GM12875 (cell line): Measurements from ENCODE around the gene CDH4.

Experiments used
- H3K4me3 ChIP-seq: one replicate; pipeline ENCODE4 v1.5.1; 2011; ENCODE audit warnings: low read depth, low read length, control low read depth
- TF ChIP-seq, protein P1 (sequence below): IDR thresholded peaks from 2 replicates; pipeline ENCODE4 v1.5.1; 2011; ENCODE audit warnings: low read depth, mild to moderate bottlenecking, control low read depth, inconsistent platforms, low read length, moderate library complexity, borderline replicate concordance; ENCODE audit not compliant: insufficient read depth

The CDH4 gene

GRCh38 chr20:61482056-61482887 is 230.2 kb downstream of the CDH4 start:
- TF ChIP-seq, protein P1, sequence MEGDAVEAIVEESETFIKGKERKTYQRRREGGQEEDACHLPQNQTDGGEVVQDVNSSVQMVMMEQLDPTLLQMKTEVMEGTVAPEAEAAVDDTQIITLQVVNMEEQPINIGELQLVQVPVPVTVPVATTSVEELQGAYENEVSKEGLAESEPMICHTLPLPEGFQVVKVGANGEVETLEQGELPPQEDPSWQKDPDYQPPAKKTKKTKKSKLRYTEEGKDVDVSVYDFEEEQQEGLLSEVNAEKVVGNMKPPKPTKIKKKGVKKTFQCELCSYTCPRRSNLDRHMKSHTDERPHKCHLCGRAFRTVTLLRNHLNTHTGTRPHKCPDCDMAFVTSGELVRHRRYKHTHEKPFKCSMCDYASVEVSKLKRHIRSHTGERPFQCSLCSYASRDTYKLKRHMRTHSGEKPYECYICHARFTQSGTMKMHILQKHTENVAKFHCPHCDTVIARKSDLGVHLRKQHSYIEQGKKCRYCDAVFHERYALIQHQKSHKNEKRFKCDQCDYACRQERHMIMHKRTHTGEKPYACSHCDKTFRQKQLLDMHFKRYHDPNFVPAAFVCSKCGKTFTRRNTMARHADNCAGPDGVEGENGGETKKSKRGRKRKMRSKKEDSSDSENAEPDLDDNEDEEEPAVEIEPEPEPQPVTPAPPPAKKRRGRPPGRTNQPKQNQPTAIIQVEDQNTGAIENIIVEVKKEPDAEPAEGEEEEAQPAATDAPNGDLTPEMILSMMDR = no peak
- no peak overlapping the region for H3K4me3 ChIP-seq

DNA sequence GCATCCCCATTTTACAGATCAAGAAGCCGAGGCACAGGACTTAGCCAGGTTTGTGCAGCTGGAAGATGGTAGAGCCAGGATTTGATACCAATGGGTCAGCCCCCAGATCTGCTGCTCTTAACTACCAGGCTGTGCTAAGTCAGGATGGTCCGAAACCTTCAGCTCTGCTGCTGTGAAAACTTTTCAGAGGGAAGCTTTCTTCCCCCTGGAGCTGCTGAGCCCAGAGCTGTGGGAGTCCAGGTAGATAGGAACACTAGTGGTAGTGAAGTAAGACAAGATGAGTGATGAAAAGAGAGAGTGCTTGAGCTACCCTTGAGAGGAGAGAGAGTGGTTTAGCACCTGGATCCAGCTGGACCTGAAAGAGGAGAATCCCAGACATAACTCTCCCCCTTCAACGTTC is 230.8 kb downstream of the CDH4 start:
- no peak overlapping the region for H3K4me3 ChIP-seq
- TF ChIP-seq, protein P1 = no peak

DNA sequence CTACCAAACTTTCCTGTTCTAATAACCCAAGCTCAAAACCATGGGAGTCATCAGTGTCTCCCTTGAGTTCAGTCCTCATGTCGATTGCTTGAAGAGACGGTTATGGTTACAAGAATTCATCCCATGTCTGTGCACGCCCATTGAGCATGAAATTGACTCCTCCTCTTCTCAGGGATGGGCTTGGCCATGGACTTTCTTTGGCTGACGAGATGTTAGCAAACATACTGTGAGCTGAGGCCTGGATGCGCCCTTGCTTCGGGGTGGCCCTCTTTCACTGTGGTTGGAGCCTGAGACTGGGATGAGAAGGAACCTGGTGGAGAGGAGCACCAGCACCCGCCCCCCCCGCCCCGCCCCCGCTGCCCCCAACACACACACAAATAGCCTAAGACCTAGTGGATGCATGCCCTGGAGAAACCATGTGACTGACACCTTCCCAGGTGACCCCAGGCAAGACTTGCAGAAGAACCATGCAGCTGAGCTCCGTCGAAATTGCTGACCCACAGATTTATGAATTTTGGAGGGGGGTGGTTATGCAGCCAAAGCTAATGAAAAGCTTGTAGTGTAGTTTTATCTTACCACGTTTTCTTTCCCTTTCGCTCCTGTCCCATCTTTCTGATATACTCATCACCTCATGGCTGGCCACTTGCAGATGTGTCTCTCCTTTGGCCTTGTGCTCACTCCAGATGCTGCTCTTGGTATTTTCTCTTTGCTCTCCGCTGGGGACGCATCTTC is 231.4 kb downstream of the CDH4 start:
- TF ChIP-seq, protein P1 = no peak
- H3K4me3 ChIP-seq = no peak overlapping the region

DNA sequence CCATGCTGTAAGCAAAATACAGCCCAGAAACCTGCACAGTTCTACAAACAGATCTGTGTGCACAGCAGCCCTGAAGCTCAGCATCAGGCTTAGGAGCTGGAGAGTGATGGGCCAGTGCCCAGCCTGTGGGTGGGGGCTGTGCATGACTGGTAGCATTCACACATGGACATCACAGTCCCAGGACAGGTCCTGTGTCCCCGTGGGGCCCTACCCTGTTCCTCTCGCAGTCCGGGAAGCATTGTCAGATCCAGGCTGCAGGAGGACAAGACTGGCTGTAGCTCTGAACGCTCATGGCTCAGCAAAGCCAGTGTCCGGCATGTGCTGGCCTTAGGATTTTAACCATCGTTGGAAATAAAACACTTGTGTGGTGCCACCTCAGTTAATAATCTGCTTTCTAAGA is 234.1 kb downstream of the CDH4 start:
- TF ChIP-seq, protein P1 = no peak
- H3K4me3 ChIP-seq = no peak overlapping the region

GRCh38 chr20:61487346-61487996 is 235.4 kb downstream of the CDH4 start:
- TF ChIP-seq, protein P1 = no peak
- no peak overlapping the region for H3K4me3 ChIP-seq

DNA sequence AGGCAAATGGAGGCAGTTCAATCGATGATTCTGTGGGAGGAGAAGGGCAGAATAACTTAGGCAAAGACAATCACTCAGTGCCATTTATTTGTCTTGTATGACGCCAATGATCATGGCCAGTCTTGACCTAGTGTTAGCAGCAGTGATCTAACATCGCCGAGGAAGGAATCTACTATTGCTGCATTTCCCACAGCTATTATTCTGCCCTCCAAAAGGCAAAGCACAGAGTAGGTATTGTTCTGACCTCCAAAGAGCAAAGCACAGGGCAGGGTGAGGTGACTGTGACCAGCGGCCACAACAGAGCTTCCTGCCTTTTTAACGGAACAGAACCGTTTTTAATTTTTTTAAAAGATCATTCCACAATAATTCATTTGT is 235.9 kb downstream of the CDH4 start:
- TF ChIP-seq, protein P1 = no peak

More for the DNA sequence above, 235.9 kb downstream of the CDH4 start:
- no peak overlapping the region for H3K4me3 ChIP-seq
